Glomerular visceral epithelial cell (primary cell): ENCODE results near the gene PIRT.

Source experiments
- DNase-seq: peaks from one replicate; pipeline ENCODE4 v3.0.0-alpha.2; 2016; ENCODE audit errors: extremely low spot score

PIRT gene

DNA sequence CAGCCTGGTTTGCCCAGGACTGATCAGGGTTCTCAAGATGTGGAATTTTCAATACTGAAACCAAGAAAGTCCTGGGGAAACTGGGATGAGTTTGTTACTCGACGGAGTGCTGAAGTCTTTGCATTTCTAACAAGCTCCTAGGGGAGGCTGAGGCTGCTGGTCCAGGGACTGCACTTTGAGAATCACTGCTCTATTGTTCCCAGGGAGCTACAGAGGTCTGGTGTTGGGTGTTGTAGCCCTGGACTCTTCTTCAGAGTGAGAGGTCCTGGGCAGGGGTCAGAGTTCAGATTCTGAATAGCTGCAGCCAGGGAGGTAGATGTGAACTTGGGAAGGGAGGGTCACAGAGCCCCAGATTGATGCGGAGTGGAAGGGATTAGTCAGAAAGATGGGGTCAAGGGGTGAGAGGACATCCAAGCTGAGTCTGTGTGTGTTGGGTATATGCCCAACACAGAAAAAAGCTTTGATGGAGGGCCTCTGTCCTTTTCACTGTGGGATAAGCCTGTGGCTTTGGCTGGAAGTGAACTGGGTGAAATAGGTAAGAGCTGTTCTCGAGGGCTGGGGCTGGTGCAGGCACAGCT, 48.1 kb downstream of the PIRT start:
- DNase-seq, result no peak

DNA sequence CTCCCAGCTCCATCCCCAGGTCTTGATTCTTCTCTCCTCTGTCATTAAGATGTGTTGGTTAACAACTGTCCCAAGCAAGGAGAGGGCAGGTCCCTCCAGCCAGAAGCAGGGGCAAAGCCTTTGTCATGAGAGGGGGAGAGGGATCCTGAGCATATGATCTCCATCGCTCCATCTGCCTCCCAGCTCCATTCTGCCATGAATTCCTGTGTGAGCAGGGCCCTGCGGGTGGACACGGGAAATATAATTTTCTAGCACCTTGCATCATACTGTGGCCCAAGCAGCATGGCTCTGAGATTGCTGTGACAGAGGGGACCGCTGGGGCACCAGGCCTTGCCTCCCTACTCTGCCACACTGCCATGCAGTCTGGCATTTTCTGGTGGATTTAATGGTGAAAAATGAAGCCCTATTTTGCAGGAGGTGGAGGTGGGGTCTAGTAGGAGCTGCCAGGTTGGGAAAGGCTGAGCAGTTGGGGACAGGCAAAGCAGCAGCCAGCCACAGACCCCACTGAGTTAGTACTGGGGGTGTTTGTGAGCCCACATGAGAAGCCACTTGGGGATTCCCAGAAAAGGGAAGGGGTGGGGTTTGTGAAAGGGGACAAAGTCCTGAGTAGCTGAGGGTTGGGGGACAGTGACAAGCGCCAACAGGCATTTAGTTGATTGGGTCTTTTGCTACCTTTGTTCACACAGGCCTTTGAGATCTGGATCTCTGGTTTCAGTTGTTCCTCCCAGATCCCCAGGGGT, 50.4 kb downstream of the PIRT start:
- DNase-seq, result no peak

DNA sequence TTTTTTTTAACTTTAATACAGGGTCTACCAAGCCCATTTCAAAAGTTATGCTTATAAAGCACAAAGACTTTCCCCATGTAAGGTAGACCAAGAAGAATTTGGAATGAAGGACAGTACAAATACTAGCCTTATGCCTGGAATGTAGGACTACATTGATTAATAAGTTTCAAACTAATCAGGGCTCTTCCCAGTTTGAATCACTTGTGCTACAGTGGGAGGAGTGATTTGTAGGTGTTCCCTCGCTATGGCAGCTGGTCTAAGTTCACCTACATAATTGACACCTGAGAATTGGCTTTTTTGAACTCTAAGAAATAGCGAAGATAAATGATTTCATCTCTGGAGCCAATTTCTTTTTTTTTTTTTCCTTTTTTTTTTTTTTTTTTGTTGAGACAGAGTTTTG, 52.6 kb downstream of the PIRT start:
- no peak for DNase-seq

DNA sequence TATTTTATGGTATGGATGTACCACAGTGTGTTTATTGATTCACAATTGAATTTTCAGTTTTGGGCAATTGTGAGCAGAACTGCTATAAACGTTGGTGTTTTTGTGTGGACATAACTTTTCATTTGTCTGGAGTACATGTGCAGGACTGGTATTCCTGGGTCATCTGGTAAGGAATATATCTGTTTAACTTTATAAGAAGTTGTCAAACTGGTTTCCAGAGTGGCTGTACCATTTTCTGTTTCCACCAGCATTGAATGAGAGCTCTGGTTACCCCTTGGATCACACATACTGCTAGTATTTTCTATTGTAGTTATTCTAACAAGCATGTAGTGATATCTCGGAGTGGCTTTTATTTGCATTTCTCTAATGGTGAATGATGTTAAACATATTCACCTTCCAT, 58.3 kb downstream of the PIRT start:
- no peak for DNase-seq

DNA sequence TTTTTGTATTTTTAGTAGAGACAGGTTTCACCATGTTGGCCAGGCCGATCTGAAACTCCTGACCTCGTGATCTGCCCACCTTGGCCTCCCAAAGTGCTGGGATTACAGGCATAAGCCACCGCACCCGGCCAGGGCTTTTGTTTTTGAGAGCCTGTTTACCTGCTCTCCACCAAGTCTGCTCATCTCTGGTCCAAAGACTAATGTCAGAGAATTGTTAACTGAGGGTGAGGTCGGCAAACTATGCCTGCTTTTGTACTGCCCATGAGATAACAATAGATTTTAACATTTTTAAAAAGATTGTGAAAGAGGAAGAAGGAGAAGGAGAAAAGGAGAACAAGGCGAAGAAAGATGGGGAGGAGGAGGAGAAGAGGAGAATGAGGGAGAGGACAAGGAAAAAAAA, 60.0 kb downstream of the PIRT start:
- DNase-seq, result no peak

DNA sequence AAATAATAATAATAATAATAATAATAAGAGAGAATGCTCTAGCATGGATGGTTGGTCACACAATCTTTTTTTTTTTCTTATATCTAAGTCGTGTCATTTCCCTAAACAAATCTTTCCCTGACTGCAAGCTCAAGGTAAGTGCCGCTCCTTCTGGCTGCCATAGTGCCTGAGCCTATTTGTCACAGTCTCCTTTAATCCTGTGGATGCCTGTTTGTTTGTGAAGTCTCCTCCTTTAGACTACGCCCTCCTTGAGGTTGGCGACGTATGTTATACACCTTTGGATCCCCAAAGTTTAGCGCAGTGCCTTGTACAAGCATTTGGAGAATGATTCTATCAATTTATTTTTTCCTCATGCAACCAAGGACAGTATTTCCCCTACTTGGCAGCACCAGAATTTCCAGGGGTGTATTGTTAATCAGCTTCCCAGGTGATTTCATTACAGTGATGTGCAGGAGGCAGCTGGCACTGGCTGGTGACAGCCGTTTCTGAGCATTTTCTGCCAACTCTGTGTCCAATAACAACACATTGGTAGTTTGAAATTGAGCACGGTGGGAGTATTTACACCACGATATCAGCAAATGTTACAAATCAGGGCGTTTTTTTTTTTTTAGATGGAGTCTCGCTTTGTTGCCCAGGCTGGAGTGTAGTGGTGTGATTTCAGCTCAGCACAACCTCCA, 60.6 kb downstream of the PIRT start:
- DNase-seq, result no peak

DNA sequence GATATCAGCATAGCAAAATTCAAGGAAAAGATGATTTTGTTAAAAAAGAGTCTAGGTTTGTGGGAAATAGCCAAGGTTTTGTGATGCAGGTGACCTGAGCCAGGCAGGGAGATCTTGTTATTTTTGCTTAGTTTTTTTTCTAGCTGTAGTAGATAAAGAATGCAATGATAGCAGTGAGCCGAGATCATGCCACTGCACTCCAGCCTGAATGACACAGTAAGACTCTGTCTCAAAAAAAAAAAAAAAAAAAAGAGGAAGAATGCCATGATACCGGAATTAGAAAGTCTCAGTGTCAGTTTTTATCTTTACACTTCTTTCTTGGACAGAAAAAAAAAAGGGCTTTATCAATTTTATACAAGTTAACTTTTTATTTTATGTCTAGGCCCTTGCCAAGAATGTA, 61.5 kb downstream of the PIRT start:
- no peak for DNase-seq

DNA sequence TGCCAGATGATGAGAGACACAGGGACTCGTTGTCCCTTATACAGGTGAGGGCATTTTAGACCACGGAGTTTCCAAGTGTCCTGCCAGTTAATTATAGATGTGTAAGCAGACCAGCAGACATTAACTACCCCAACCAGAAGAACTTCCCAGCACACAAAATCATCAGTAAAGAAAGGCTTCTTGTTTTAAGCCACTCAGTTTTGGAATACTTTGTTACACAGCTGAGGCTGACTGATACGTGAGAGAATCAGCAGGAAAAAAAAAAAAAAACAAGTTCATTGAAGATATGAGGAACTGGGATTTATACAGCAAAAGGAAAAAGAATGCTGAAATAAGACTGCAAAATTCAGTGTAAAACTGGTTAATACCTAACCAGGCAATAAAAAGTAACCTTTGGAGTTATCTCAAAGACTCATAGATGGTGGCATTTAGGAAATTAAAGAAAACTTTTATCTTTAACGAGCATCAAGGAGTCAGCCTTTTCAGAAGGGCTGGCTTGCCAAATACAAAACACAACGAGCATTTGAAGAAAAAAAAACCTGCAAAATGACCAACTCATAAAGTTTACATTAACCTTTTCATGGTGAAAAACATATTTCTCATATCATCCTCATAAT, 62.0 kb downstream of the PIRT start:
- DNase-seq, result no peak

DNA sequence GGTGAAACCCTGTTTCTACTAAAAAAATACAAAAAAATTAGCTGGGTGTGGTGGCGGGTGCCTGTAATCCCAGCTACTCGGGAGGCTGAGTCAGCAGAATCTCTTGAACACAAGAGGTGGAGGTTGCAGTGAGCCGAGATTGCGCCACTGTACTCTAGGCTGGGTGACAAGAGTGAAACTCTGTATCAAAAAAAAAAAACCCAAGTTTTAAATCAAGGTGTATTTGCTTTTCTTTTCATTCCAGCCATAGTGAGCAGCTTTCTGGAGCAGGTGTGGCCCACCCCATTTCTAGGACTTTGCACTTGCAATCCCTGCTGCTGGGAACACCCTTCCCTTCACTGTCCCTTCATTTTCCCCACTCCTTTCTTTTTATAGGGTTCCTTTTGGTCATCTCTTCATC, 62.8 kb downstream of the PIRT start:
- no peak for DNase-seq

DNA sequence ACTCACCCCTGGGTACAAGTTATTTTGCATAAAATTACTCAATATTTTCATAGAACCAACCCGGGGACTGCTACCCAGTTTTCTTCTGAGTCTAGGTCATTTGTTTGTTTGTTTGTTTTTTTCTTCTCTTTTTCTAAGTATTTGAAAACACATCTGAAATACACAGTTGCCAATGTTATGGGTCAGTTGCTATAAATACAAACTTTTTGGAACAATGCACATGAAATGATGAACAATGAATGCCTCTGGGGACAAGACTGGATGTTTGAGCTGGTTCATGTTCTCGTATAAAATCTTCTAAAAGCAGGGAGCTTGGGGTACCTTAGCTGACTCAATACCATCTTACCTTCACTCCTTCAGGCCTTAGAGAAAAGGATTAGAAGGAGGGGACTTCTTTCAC, 64.5 kb downstream of the PIRT start:
- no peak for DNase-seq
